GM12878 (cell line): ENCODE data around the gene PDLIM3. TPM values are rescaled to one million over a fixed set of nuclear protein-coding genes. Genes with fewer than 3 reads are reported as not detected.

Source experiments
- ATAC-seq: fragments of 200-7000 bp; cut with Tn5 transposase; 3 replicates; pipeline ENCODE4 v1.9.1; 2020; ENCODE audit warnings: mild to moderate bottlenecking, moderate library complexity
- BruUV-seq: library from RNA; stranded (reverse); fragments of 400-500 nt; replicated peaks from 2 replicates; lab custom pipeline; 2021; lab: Mats Ljungman, UMichigan
- CTCF ChIA-PET: fragments of 300-600 bp; sonication (Branson Sonifier 250); formaldehyde crosslinking; extraction: SDS; loops from one replicate; lab custom pipeline; 2021; ENCODE audit warnings: inconsistent platforms; lab: Yijun Ruan, JAX
- POLR2A ChIA-PET: fragments of 350-600 bp; formaldehyde crosslinking; extraction: SDS; loops from one replicate; lab custom pipeline; 2021; ENCODE audit warnings: inconsistent platforms; lab: Charles Lee
- RAD21 ChIA-PET: fragments of 300-600 bp; sonication (Branson Sonifier 250); formaldehyde crosslinking; loops from one replicate; lab custom pipeline; 2023; ENCODE audit warnings: antibody characterized with exemption; ENCODE audit not compliant: unreplicated experiment; lab: Charles Lee
- SMC1A ChIA-PET: fragments of 300-600 bp; sonication (Branson Sonifier 250); formaldehyde crosslinking; loops from one replicate; lab custom pipeline; 2023; ENCODE audit not compliant: unreplicated experiment, uncharacterized antibody; lab: Charles Lee
- DNase-seq: peaks from one replicate; pipeline ENCODE4 v3.0.0-alpha.2; 2011; ENCODE audit warnings: low read depth, low spot score
- FAIRE-seq: peaks from 3 replicates; lab custom pipeline; 2011; peaks lifted over from hg19 to GRCh38; lab: Jason Lieb, UNC
- H2AFZ ChIP-seq: 2 replicates; pipeline ENCODE4 v1.6.0; 2011; ENCODE audit warnings: low read depth, low read length, control low read depth; ENCODE audit not compliant: control insufficient read depth
- H3K27ac ChIP-seq: 2 replicates; pipeline ENCODE4 v1.5.1; 2011; ENCODE audit warnings: control low read depth; ENCODE audit not compliant: control insufficient read depth, insufficient read depth
- H3K27me3 ChIP-seq, 2 experiments: replicated peaks in 1 of 2; 2 replicates each; pipeline versions ENCODE4 v1.6.0 to v1.6.1; 2011; ENCODE audit warnings: low read length in 1 of 2; ENCODE audit not compliant: control insufficient read depth in 2 of 2, insufficient read depth in 2 of 2
- H3K36me3 ChIP-seq, 2 experiments: 2 replicates each; pipeline ENCODE4 v1.5.1; 2011; ENCODE audit warnings: low read length in 1 of 2; ENCODE audit not compliant: control insufficient read depth in 2 of 2, insufficient read depth in 2 of 2
- H3K4me1 ChIP-seq: 2 replicates; pipeline ENCODE4 v1.6.1; 2011; ENCODE audit warnings: mild to moderate bottlenecking, low read length, moderate library complexity, mixed read lengths; ENCODE audit not compliant: control insufficient read depth, insufficient read depth
- H3K4me2 ChIP-seq: 2 replicates; pipeline ENCODE4 v1.6.0; 2011; ENCODE audit warnings: control low read depth; ENCODE audit not compliant: control insufficient read depth, insufficient read depth
- H3K4me3 ChIP-seq: fragments of 200-600 bp; sonication (generic); 2 replicates; pipeline ENCODE4 v1.5.1; 2016
- H3K79me2 ChIP-seq: 2 replicates; pipeline ENCODE4 v1.6.0; 2011; ENCODE audit warnings: low read length; ENCODE audit not compliant: control insufficient read depth, insufficient read depth
- H3K9ac ChIP-seq: 2 replicates; pipeline ENCODE4 v1.8.0; 2011; ENCODE audit warnings: low read length, control low read depth, mixed read lengths; ENCODE audit not compliant: control insufficient read depth, insufficient read depth
- H3K9me3 ChIP-seq: replicated peaks from 3 replicates; pipeline ENCODE4 v1.5.1; 2011; ENCODE audit warnings: mild to moderate bottlenecking, low read length; ENCODE audit not compliant: control insufficient read depth, insufficient read depth
- H4K20me1 ChIP-seq: 2 replicates; pipeline ENCODE4 v1.6.0; 2011; ENCODE audit not compliant: control insufficient read depth, insufficient read depth
- CHD1 ChIP-seq: IDR thresholded peaks from 2 replicates; pipeline ENCODE4 v1.6.1; 2012; ENCODE audit warnings: low read depth, low read length, improper control_type of control experiment
- MXI1 ChIP-seq: fragments of 150-350 bp; IDR thresholded peaks from 2 replicates; pipeline ENCODE4 v1.6.1; 2011; ENCODE audit warnings: low read depth, mild to moderate bottlenecking, inconsistent platforms, low read length, improper control_type of control experiment
- NR2F1 ChIP-seq: fragments of 450-650 bp; conservative IDR thresholded peaks from 2 replicates; pipeline ENCODE4 v1.6.1; 2017; ENCODE audit warnings: mild to moderate bottlenecking
- PML ChIP-seq: IDR thresholded peaks from 2 replicates; pipeline ENCODE4 v1.6.1; 2012; ENCODE audit warnings: low read length, inconsistent platforms
- SREBF2 ChIP-seq: IDR thresholded peaks from 2 replicates; pipeline ENCODE4 v1.6.1; 2012; ENCODE audit warnings: mild to moderate bottlenecking, low read length
- ZNF207 ChIP-seq: fragments of 450-650 bp; IDR thresholded peaks from 2 replicates; pipeline ENCODE4 v1.6.1; 2014; ENCODE audit warnings: antibody characterized with exemption, mild to moderate bottlenecking, borderline replicate concordance
- WGBS: methylation state at CpG from one replicate; pipeline ENCODE4 v1.1.6; 2016; ENCODE audit warnings: low lambda C conversion rate; ENCODE audit not compliant: insufficient replicate concordance, insufficient coverage; ENCODE audit errors: missing lambda C conversion rate; 5-methylcytosine and 5-hydroxymethylcytosine counted together
- in situ Hi-C: fragments of 300-500 bp; cut with MboI; formaldehyde crosslinking; loops from 9 replicates; pipeline ENCODE4 v1.14.3; 2018; ENCODE audit warnings: mixed read lengths
- intact Hi-C: fragments of 100-400 bp; cut with micrococcal nuclease; formaldehyde crosslinking; loops from one replicate; pipeline ENCODE4 v1.14.2; 2022; ENCODE audit not compliant: unreplicated experiment
- polyA plus RNA-seq, 11 experiments: library from polyadenylated mRNA; depleted of rRNA in 4 of 11; unstranded in 6 of 11; stranded (reverse) in 5 of 11; fragments of >200 nt; fragmentation: Nextera tagmentation in 4 of 11; fragmentation: Illumina TruSeq in 1 of 11; extraction: Ambion mirVana in 4 of 11; extraction: Trizol in 1 of 11; gene quantifications; 1 replicate in 1 of 11; 2 replicates in 10 of 11; pipeline versions ENCODE4 v1.2.1 to v1.2.3, GENCODE V29; 2011 to 2016; ENCODE audit warnings: inconsistent platforms in 2 of 11, missing spikeins in 2 of 11, low read depth in 1 of 11
- total RNA-seq, 4 experiments: library from RNA; depleted of rRNA in 3 of 4; stranded (reverse); fragments of >200 nt in 3 of 4; fragmentation: Illumina TruSeq in 1 of 4; extraction: Trizol in 1 of 4; gene quantifications; 2 replicates each; pipeline versions ENCODE4 v1.2.1 to v1.2.3, GENCODE V29; 2013 to 2021
- TF ChIP-seq, protein P1 (sequence below): fragments of 450-650 bp; IDR thresholded peaks from 2 replicates; pipeline ENCODE4 v1.6.1; 2018; ENCODE audit warnings: mild to moderate bottlenecking, low read depth, moderate library complexity; ENCODE audit not compliant: partially characterized antibody
- TF ChIP-seq, protein P2 (sequence below): fragments of 450-650 bp; IDR thresholded peaks from 2 replicates; pipeline ENCODE4 v1.6.1; 2017; ENCODE audit warnings: low read depth, mild to moderate bottlenecking, moderate library complexity
- TF ChIP-seq, protein P3 (sequence below): fragments of 450-650 bp; formaldehyde crosslinking; IDR thresholded peaks from 2 replicates; pipeline ENCODE4 v1.5.0; 2022; ENCODE audit warnings: mild to moderate bottlenecking, missing genetic modification characterization
- TF ChIP-seq, protein P4 (sequence below): fragments of 450-650 bp; conservative IDR thresholded peaks from 2 replicates; pipeline ENCODE4 v1.6.1; 2017; ENCODE audit warnings: mild to moderate bottlenecking, moderate library complexity

PDLIM3 gene
- total and polyA plus RNA-seq, 10 of the 15 experiments (the other 5 are each of a cell fraction or from before 2014, with no cell fraction given): 0.04 to 0.43 (median 0.08) TPM; not detected in 7

DNA sequence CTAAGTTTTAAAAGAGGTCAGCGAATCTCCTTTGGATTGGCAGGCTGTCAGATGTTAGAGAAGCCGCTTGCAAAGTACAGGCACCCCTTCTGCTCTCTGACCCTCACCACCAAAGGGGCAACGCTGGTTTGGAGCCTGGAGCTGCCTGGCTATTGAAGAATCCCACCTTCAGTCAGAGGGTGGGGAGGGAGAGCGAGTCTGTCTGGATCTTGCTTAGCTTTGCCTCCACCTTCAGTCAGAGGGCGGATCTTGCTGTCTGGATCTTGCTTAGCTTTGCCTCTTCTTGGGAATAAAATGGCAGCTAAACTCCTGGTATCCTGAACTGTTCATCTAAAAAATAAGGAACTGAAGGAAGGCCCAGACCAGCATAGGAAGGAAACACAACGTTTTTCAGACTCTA, 71.1 kb downstream of the PDLIM3 start (continued):
- TF ChIP-seq, protein P1, sequence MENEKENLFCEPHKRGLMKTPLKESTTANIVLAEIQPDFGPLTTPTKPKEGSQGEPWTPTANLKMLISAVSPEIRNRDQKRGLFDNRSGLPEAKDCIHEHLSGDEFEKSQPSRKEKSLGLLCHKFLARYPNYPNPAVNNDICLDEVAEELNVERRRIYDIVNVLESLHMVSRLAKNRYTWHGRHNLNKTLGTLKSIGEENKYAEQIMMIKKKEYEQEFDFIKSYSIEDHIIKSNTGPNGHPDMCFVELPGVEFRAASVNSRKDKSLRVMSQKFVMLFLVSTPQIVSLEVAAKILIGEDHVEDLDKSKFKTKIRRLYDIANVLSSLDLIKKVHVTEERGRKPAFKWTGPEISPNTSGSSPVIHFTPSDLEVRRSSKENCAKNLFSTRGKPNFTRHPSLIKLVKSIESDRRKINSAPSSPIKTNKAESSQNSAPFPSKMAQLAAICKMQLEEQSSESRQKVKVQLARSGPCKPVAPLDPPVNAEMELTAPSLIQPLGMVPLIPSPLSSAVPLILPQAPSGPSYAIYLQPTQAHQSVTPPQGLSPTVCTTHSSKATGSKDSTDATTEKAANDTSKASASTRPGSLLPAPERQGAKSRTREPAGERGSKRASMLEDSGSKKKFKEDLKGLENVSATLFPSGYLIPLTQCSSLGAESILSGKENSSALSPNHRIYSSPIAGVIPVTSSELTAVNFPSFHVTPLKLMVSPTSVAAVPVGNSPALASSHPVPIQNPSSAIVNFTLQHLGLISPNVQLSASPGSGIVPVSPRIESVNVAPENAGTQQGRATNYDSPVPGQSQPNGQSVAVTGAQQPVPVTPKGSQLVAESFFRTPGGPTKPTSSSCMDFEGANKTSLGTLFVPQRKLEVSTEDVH: no peak
- TF ChIP-seq SREBF2 (no peak), ZNF207 (no peak)
- TF ChIP-seq, protein P2, sequence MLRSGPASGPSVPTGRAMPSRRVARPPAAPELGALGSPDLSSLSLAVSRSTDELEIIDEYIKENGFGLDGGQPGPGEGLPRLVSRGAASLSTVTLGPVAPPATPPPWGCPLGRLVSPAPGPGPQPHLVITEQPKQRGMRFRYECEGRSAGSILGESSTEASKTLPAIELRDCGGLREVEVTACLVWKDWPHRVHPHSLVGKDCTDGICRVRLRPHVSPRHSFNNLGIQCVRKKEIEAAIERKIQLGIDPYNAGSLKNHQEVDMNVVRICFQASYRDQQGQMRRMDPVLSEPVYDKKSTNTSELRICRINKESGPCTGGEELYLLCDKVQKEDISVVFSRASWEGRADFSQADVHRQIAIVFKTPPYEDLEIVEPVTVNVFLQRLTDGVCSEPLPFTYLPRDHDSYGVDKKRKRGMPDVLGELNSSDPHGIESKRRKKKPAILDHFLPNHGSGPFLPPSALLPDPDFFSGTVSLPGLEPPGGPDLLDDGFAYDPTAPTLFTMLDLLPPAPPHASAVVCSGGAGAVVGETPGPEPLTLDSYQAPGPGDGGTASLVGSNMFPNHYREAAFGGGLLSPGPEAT: no peak

DNA sequence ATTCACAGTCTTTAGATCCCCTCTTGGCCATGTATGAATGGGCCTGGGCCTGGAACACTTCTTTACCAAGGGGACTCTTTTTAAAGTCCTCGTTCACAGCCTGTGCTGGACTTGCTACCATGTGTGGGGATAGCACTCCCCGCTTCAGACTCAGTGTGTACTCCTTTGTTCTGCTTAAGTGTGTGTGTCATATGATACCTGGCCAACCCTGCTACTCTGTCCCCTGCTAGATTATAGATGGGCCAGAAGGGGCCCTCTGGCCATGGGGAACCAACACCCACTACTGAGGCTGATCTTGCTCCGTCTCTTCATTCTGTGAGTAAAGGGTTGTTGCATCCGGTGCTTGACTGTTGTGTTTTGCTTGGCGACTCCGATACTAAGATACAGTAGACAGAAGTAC, 71.8 kb downstream of the PDLIM3 start:
- ChIA-PET CTCF (interaction anchor here (1.3 kb wide), 1 partner anchor 135 kb away, joined by 3 read pairs; no protein-coding TSS in a partner anchor), RAD21 (no interaction called here), POLR2A (no interaction called here), SMC1A (no interaction called here)
- Histone ChIP-seq H3K27me3 (no peaks in the 10 kb centered on the region), H2AFZ (no peak overlapping the region), H3K79me2 (no peaks in the 10 kb centered on the region), H3K36me3 (no peaks in the 10 kb centered on the region), H3K9ac (no peak overlapping the region), H3K4me2 (no peak overlapping the region), H3K9me3 (no peaks in the 10 kb centered on the region; the same call in 2 of the 3 replicates), H3K27ac (no peak overlapping the region), H3K4me1 (no peaks in the 10 kb centered on the region), H4K20me1 (no peaks in the 10 kb centered on the region), H3K4me3 (no peak overlapping the region)
- FAIRE-seq: no peak
- 89% methylated on average over 6 of the region's 6 CpGs for WGBS
- no TSS peak for BruUV-seq
- intact Hi-C loops: no loop called here
- in situ Hi-C loops: no loop called here
- no peak for ATAC-seq
- DNase-seq: no peak
- no peak for TF ChIP-seq MXI1
- no peak for TF ChIP-seq PML
- TF ChIP-seq, protein P3, sequence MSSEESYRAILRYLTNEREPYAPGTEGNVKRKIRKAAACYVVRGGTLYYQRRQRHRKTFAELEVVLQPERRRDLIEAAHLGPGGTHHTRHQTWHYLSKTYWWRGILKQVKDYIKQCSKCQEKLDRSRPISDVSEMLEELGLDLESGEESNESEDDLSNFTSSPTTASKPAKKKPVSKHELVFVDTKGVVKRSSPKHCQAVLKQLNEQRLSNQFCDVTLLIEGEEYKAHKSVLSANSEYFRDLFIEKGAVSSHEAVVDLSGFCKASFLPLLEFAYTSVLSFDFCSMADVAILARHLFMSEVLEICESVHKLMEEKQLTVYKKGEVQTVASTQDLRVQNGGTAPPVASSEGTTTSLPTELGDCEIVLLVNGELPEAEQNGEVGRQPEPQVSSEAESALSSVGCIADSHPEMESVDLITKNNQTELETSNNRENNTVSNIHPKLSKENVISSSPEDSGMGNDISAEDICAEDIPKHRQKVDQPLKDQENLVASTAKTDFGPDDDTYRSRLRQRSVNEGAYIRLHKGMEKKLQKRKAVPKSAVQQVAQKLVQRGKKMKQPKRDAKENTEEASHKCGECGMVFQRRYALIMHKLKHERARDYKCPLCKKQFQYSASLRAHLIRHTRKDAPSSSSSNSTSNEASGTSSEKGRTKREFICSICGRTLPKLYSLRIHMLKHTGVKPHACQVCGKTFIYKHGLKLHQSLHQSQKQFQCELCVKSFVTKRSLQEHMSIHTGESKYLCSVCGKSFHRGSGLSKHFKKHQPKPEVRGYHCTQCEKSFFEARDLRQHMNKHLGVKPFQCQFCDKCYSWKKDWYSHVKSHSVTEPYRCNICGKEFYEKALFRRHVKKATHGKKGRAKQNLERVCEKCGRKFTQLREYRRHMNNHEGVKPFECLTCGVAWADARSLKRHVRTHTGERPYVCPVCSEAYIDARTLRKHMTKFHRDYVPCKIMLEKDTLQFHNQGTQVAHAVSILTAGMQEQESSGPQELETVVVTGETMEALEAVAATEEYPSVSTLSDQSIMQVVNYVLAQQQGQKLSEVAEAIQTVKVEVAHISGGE (CRISPR knock-in tag): no peak
- no peak for TF ChIP-seq CHD1
- TF ChIP-seq NR2F1: no peak
- TF ChIP-seq, protein P4, sequence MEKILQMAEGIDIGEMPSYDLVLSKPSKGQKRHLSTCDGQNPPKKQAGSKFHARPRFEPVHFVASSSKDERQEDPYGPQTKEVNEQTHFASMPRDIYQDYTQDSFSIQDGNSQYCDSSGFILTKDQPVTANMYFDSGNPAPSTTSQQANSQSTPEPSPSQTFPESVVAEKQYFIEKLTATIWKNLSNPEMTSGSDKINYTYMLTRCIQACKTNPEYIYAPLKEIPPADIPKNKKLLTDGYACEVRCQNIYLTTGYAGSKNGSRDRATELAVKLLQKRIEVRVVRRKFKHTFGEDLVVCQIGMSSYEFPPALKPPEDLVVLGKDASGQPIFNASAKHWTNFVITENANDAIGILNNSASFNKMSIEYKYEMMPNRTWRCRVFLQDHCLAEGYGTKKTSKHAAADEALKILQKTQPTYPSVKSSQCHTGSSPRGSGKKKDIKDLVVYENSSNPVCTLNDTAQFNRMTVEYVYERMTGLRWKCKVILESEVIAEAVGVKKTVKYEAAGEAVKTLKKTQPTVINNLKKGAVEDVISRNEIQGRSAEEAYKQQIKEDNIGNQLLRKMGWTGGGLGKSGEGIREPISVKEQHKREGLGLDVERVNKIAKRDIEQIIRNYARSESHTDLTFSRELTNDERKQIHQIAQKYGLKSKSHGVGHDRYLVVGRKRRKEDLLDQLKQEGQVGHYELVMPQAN: no peak
